Stimulated activated CD4-positive, alpha-beta T cell treated with anti-CD3 and anti-CD28 coated beads, Interleukin-2, amount 100 ng/mL, for 24 hours (primary cell): ENCODE results near the gene DSCAM.

Experiments
- DNase-seq, 2 donors: peaks; one replicate each; pipeline ENCODE4 v3.0.0-alpha.2; 2020

Gene DSCAM

DNA sequence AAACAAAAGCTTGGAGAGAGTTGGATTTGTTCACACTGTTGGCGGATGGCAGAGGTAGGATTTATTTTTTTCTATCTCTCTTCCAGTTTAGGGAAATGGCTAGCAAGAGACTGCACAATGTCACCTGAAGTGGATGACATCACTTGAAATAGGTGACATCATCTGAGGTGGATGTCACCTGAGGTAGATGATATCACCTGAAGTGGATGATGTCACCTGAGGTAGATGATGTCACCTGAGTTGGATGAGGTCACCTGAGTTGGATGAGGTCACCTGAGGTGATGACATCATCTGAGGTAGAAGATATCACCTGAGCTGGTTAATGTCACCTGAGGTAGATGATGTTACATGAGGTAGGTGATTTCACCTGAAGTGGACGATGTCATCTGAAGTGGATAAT is 413.4 kb downstream of the DSCAM start:
- DNase-seq: no peak

DNA sequence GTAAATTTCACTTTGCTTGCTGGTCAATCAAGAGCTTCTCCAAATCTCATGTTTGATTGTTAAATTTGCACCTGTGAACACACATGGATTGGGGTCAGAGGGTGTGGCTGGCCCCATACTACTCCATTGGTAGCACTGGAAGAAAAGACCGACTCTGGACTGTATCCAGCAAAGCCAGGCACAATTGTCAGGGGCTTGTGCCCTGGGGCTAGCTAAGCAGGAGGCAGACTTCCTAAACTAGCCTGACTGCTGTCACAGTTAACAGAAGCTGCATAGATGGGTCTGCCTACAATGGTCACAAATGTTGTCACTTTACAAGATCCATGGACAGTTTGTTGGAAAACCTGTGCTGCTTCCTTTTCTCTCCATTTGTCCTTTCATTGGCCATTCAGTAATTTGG is 421.0 kb downstream of the DSCAM start:
- DNase-seq: no peak

DNA sequence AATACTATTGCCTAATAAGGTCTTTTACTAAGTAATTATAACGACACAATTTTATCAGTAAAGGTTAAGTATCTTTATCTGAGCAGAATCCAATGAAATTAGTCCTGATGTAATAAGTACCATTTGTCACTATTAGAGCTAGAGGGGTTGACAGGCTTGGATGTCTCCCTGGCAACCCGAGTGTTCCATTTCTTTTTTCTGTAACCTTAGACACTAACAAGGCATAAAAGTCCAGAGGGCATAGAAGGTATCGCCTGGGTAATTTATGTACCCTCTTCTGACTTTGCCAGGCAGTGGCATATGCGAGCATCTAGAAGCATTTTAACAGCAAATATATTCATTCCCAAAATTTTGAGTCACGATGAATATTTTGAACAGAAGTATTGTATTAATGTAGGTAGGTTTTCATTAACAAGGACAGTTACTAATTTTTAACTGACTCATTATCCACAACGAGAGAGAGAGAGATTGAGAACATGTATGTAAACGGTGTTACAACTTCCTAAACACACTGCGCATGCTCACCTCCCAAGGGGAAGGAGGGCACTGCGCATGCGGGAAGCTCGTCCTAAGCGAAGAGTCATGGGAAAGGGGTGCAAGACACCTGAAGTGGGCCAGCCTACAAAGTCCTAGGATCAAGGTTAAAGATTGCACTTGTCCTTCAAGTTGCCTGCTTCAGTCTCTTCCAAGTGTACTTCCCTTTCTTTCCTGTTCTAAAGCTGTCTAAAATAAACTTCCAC is 423.9 kb downstream of the DSCAM start:
- no peak for DNase-seq

DNA sequence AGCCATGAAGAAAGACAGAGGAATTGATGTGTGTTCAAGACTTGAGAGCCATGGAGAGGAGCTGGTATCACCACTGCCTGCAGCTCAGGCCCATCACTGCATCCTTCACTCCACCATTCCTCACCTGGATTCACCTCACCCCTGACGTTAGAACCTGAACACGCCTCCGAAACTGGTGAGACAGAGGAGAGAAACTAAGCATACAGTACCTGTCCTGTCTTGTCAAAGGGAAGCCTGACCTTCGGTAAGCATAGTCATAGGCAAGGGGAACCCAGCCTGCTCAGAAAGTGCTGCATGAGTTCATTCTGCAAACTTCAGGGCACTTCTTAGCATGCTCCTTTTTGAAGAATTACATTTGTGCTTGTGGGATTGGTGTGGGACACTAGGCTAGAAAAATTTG is 425.8 kb downstream of the DSCAM start:
- DNase-seq: no peak

DNA sequence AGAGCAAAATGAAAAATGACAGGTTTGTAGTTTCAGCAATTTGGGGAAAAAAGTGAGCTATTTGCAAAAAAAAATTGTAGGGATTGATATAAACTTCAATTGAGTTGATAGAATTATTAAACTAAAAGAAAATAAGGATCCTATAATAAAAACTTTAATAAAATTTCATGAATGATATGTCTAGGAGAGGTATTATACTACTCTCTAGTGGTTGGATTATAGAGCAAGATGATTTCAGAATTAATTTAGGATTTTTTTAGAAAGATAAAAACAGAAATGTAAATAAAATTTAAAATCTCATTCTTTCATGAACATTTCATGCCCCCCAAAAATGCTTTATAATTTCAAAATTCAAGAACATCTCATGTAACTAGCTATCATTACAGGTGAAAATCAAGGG is 430.4 kb downstream of the DSCAM start:
- DNase-seq: no peak

DNA sequence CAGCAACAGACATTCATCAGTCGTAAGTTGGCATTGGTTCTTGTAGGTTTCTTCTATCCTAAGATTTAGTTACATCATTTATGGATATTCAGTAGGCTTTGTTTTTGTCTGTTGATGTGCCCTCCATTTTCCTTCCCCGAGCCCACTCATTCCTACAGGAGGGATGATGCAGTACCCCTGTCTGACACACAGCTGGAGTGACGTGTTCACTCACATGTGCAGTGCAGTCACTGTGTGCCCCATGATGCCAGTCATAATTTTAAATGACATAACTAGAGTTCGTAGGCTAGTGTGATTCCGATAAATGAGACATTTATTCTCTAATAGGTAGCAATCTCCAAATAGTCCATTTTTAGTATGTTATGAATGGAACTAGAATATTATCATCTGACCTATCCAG is 438.4 kb downstream of the DSCAM start:
- no peak for DNase-seq

DNA sequence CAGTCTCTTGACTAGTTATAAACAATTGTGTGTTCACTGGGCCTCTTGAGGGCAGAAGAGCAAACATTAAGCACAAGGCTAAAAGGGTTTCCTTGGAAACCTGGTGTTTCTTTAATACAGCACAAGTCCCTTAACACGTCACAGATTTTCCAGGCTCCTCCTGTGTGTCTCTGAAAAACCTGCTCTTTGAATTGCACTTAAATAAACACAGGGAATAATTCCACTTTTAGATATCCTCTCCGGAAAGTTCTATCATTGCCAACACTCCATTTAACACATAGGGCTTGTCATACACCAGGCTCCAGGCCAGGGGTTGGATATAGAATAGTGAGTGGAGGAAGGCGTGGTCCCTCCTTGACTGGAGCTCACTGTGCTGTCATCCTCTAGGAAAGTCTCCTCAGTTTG is 442.6 kb downstream of the DSCAM start:
- DNase-seq: no peak

DNA sequence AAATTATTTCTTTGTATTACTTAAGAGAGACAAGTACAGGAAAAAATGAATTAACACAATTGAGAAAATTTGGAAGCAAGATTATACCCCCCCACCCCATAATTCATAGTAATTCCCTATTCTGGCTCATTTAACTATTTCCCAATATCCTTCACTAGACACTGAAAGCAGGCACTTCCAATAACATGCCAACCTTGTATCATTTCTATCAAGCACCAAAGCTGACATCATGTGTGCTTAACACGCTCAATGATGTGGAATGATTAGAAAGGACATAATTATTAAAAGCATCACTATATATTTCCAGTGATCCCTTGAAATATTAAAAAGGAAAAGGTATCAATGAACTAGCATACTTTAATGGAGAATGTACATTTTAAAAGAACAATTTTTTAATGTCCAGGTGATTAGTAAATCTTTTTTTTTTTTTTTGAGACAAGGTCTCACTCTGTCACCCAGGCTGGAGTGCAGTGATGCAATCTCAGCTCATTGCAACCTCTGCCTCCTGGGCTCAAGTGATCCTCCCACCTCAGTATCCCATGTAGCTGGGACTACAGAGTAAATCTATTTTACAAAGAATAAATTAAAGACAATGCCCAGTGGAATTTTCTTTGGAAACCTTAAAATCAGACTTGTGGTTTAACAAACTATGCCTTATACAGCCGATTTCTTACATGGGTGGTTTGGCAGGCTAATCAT is 443.9 kb downstream of the DSCAM start:
- DNase-seq: no peak

DNA sequence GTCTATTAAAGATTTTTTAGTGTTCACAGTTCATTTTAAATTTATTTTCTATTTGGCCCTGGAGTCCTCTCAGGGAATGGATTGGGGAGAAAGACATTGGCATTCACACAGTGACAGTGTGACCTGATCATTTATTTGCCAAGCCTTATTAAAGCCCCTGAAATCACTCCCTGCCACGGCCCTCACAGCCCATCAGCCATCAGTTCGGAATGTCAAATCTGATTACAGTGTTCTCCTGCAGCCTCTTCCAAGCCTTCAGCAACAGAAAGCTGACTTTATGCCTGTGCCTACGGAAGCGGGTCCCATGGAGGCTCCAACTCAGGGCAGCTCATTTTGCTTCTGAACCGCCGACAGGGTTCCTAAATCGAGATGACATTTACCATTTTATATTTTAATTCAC is 451.2 kb downstream of the DSCAM start:
- DNase-seq: no peak

DNA sequence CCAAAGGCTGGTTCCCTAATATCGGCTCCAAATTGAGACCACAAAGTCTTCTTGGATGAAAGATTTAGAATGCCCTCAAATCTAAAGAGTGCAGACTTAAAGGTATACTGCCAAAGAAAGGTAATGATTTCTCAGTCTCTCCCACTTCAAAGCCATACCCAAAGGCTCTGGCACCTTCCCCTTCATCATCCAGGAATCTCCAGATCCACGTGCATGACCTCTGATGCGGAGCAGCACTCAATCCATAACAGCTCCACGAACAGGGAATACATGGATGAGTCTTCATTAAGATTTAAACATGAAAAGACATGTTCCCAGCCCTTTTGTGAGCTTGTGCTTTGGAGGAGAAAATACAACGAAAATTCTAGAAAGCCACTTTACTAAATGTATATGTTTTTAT is 453.9 kb downstream of the DSCAM start:
- DNase-seq: no peak

DNA sequence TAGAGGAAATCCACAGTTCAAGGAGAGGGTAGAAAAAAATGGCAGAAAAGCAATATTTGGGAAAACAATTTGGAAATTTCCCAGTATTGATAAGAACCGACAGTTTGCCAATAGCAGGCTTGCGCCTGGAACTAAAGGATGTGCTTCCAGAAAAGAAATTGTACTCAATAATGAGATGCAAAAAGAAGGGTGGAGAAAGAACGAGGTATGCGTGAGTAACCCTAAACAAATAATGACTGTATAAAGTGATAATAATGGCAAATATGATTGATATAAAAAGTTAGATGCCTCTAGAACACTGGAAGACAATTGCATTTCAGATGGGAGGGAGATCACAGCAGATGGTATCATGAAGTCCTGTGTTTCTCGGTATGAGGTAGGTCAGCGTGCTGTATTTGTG is 458.9 kb downstream of the DSCAM start:
- DNase-seq: no peak

DNA sequence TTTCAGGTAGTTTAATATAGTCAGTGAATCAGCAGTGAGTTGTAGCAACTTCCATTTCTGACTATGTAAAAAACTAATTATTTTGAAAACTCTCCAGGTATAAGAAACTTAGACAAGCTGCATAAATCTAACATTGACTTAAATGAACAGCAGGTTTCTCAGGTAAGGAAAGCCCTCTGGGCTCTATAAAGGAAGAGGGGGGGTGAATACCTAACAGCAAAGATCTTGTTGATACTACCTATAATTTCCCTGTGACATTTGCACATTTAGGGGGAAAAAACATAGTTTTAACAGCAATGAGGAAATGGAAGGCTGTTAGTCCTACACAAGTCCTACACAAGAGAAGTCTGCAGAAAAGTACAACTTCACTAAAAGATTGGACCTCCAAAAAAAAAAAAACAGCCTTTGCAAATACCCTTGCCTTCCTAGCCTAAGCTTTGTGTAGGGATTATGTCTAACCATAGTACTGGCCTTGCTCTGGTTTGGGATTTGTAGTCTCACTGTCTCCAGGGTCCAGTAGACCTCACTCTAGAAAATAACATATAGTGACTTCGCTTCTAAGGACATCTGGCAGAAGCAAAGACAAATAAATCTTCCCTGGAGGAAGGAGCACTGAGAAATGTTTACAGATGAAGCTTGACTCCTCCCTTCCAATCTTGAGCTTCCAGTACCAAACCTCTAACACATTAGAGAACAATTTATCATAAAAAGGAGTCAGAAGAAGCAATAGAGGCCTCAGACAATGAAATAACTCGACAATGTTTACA is 459.8 kb downstream of the DSCAM start:
- DNase-seq: no peak

DNA sequence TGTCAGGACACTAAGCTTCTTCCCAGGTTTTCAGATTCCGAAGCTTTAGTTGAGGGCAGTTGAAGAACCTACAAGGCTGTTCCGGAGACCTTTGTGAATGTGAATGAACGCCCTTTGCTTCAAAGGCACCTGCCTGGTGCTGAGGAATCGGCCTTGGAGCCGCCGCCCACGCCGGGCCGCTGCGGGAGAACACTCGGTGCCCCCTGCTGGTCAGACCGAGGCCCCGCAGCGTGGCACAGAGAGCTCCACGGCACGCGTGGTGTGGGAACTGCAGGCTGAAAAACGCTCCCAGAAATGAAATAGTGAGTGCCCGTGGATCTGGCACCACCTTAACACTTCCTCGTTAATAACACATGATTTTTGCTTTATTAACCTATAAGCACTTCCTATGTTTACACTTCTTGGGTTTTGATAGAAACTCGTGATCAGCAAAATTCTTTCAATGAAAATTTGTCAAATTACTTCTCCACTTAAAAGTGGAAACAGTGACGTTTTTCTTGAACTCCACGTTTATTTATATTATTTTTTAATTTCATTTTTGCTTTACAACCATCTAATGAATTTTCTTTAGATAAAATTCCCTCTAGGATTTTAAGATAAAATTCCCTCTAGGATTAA is 460.6 kb downstream of the DSCAM start:
- peak; percentile 21 to 70 for DNase-seq

DNA sequence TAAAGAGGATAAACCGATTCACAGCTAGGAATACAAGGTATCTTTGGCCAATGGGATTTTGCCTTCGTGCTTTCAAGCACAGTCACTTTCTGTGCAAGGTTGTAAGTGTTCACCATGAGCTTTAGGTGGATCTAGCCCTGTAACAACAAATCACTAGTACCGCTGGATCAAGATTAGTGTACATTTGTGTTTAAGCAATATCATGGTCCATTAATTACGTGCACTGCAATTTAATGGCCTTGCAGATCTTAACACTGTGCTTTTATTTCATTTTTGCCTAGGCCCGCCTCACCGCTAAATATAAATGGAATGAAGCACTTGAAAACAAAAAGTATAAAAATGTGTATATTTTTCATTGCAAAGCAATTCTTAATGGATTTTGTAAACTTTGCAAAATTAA is 461.1 kb downstream of the DSCAM start:
- no peak for DNase-seq

DNA sequence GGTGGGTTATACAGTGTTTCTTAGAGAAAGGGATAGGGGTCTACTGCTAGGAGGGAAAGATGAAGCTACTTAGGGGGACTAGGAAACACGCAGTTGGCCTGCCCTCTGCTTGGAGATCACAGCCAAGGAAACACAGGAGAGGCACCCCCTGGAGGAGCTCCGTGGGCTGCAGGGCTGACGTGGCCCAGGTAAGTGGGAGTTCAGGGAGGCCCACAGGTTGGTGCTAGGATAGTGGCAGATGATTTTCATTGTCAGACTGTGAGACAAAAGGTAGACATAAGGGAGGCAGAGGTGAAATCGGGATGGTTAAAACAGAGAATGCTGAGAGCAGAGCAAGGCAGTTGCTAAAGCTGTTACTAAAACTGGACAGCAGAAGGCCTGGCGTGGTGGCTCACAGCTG is 463.0 kb downstream of the DSCAM start:
- DNase-seq: no peak

DNA sequence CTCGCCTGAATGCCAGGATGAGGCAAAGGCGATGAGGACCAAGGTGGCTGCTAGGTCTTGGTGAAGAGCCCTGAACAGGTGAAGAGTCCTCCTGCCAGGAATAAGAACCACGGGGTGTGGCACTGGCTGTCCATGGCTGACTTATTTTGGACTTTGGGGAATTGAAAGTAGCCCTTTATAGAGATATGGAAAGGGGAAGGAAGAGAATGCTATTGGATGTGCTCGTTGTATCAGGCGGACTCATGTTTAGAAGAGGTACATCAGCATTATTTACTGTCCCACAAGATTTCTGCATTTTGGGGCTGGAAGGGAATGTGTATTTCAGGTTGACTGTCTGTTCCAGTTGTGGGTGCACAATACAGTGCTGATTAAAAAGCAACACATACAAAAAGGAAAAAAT is 465.8 kb downstream of the DSCAM start:
- no peak for DNase-seq

DNA sequence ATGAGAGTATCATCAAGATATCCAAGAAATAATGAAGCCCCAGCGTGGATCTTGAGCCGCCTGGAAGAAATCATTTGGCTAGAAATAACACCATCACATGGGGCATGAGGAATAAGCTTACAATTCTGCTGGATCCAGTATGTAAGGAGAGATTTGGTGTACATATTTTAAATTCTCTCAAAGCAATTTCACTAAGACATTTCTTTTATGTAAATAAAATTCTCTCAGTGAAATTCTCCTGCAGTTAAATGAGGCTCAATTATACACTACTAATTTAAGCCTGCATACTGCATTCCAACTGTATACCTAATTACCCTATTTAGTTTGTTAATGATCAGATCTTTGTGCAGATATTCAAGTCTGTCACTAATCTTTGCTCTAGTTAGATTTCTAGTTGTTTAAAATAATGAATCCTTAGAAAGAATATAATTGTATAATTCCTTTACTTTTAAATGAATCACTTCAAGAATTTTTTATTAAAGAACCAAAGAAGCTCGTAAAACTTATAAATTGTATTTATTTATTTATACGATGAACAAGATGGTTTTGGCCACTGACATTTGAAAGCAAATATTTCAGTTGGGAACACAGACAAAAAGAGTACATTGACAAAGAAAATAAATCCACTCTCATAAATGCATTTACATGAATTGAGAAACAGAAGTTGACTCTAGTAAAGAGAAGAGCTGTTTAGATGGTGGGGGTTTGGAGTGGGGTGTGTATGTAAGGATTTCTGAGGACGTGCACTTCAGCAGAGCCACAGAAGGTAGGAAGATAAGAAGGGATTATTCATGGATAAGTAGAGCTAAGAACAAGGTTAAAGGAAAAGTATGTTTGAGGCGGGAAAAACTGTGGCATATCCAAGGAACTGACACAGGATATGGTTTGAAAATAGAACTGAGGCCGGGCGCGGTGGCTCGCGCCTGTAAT is 466.8 kb downstream of the DSCAM start:
- no peak for DNase-seq

DNA sequence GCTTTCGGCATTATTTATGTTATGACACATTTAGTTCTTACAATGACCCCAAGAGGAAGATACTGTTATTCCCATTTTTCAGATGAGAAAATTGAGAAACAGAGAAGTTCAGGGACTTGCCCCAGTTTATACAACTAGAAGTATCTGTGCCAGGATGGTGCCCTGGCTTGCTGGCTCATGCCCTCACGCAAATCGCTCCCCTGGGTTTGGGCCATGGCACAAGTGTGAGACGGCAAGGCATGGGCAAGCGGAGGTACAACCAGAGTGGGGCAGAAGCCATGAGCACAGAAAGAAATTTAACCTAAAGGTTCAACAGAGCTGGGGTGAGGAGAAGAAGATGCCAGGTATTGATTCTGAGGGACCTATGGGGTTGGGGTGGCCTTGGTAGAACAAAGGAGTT is 469.8 kb downstream of the DSCAM start:
- no peak for DNase-seq

DNA sequence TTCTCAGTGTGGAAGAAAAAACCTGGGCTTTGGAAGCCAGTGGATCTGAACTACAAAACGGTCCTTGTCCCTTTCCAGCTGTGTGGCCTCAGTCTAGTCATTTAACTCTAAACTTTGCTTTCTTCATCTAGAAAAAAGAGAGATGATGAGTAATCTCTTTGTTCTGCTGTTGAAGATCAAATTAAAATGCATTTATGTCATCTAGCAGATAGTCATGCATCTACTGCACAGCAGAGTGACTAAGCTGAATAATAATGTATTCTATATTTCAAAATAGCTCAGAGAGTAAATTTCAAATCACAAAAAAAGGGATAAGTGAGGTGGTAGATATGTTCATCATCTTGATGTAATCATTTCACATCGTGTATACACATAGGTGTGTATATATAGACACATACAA is 473.2 kb downstream of the DSCAM start:
- no peak for DNase-seq

DNA sequence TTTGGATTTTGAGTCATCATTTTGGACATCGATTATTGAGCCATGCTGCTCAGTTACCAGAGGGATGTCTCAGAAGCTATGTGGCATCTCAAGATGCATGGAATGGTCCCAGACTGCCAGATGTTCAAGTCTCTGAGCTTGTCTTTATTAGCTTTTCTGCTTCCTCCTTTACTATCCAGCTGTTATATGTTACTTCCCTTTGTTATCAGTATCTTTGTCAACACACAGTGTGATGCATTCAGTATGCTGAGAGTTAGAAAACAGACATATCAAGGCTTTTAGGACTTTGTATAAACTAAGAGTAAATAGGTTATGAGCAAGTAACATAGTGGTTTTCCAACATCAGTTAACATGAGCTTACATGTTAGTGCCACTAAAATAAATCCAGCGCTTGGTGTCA is 474.5 kb downstream of the DSCAM start:
- DNase-seq: no peak

DNA sequence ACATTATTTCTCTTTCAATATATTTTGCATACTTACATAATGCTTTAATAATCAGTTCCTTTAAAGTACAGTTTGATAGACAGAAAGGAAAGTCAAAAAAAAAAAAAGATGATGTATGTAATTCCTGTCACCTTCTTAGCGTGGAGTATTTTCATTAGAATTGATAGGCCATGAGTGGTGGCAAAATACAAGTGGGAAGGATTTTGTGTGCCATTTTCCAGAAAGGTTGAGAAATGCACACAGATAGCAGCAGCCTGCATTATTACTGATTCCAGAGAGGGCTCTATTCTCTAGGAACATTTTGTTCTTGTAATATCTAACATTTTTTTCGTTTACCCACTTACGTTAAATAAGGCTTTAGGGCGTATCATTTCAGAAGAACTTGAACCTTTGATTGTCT is 475.6 kb downstream of the DSCAM start:
- no peak for DNase-seq

DNA sequence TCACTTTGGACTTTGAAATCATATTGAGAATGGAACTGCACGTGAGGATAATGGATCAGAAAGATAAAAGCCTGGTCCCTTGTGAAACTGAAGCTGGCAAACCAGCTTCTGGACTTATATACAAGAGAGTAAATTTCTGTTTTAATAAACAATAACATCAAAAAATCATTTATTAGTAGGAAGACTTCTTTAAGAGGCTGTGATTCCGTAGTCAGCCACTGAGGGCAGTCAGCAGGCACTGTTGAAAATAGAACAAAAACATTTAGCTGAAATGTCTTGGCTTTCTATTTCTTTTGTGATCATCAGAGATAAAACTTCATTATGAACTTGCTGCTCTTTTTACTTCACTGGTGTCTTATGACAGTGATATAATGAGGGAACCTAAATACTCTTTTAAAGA is 490.3 kb downstream of the DSCAM start:
- no peak for DNase-seq

DNA sequence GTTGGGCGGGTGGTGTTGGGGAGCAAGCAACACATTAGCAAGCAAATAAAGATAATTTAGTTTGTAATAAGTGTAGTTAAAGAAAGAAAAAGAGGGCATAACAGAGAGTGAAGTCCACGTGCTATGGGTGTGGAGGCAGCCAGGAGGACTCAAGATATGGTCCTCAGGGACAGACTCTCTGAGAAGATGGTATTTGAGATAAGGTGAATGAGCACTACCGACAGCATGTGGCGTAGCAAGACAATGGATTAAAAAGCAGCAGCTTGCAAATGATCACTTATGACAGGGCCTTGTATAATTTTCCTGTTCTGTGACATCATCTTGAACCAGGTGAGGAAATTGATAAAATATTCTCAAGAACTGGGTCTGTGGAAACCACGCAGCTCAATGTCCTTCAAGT is 491.9 kb downstream of the DSCAM start:
- DNase-seq: no peak
